ENCODE results near the gene MIGA1. TPM values are rescaled to one million over a fixed set of nuclear protein-coding genes. Genes with fewer than 3 reads are reported as not detected.

MIGA1 gene
- total RNA-seq, 1 donor from 2014 or later, result 10.8 TPM

GRCh38 chr1:77925956-77926355 is 146.5 kb downstream of the MIGA1 start:
- H3K4me1 ChIP-seq, result no peaks in the 10 kb centered on the region
- intact Hi-C loops (cut with DNase I), result no loop called here
- no peak overlapping the region for H3K4me3 ChIP-seq
- no peak for DNase-seq (ENCODE audit: extremely low spot score in 2 of 2)
- H3K27ac ChIP-seq, result no peak overlapping the region
- H3K9me3 ChIP-seq, result no peaks in the 10 kb centered on the region
- TF ChIP-seq CTCF (IDR thresholded peaks at IDR 0.05) (no peak), POLR2AphosphoS5 (IDR thresholded peaks at IDR 0.05; ENCODE audit: insufficient read depth in 1 of 2, low read depth in 1 of 2) (no peak), POLR2A (IDR thresholded peaks at IDR 0.05) (no peak)
- no peaks in the 10 kb centered on the region for H3K36me3 ChIP-seq
- no peaks in the 10 kb centered on the region for H3K27me3 ChIP-seq

DNA sequence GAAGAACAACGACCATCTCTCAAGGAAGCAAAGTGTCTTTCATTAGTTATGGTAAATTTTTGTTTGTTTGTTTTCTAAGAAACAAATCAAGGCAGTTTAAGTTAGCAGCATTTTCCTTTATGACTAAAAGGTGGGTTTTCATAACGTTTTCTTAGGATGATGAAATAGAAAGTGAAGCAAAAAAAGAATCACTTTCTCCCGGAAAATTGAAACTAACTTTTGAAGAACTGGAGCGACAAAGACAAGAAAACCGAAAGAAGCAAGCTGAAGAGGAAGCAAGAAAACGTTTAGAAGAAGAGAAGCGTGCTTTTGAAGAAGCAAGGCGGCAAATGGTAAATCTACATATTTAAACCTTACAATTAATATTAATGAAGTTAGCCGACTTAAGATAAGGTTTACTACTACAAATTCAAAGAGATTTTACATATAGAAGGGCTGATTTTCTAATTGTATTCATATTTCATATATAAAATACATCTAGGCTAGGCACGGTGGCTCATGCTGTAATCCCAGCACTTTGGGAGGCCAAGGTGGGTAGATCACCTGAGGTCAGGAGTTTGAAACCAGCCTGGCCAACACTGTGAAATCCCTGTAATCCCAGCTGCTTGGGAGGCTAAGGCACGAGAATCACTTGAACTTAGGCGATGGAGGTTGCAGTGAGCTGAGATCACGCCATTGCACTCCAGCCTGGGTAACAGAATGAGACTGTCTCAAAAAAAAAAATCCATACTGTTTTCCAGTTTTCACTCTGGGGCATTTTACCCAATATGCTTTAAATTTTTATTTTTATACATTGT is 147.3 kb downstream of the MIGA1 start:
- Histone ChIP-seq H3K36me3 (no peaks in the 10 kb centered on the region), H3K4me1 (no peaks in the 10 kb centered on the region), H3K9me3 (no peaks in the 10 kb centered on the region), H3K27ac (no peak overlapping the region), H3K4me3 (no peak overlapping the region), H3K27me3 (no peaks in the 10 kb centered on the region)
- no peak for DNase-seq (ENCODE audit: extremely low spot score in 2 of 2)
- intact Hi-C loops (cut with DNase I), result no loop called here
- TF ChIP-seq POLR2A (IDR thresholded peaks at IDR 0.05) (no peak), POLR2AphosphoS5 (IDR thresholded peaks at IDR 0.05; ENCODE audit: insufficient read depth in 1 of 2, low read depth in 1 of 2) (no peak), CTCF (IDR thresholded peaks at IDR 0.05) (no peak)

GRCh38 chr1:77927414-77927813 is 148.0 kb downstream of the MIGA1 start:
- Histone ChIP-seq H3K4me1 (no peaks in the 10 kb centered on the region), H3K4me3 (no peak overlapping the region), H3K9me3 (no peaks in the 10 kb centered on the region), H3K27ac (no peak overlapping the region), H3K36me3 (no peaks in the 10 kb centered on the region), H3K27me3 (no peaks in the 10 kb centered on the region)
- intact Hi-C loops (cut with DNase I), result no loop called here
- TF ChIP-seq POLR2A (IDR thresholded peaks at IDR 0.05), result no peak
- no peak for TF ChIP-seq POLR2AphosphoS5 (IDR thresholded peaks at IDR 0.05; ENCODE audit: insufficient read depth in 1 of 2, low read depth in 1 of 2)
- TF ChIP-seq CTCF (IDR thresholded peaks at IDR 0.05), result no peak
- DNase-seq (ENCODE audit: extremely low spot score in 2 of 2), result no peak

Other genes with a start within 250 kb of the MIGA1 start
- gene ZZZ3, start 97.0 kb upstream of the MIGA1 start, total RNA-seq, result 63.1 TPM
- gene USP33, start 19.8 kb upstream of the MIGA1 start, total RNA-seq, result 65.3 TPM
- gene NEXN, start 109.0 kb downstream of the MIGA1 start, total RNA-seq, result 20.1 TPM
- gene FUBP1, start 199.4 kb downstream of the MIGA1 start, total RNA-seq, result 85.7 TPM
- 20.9 TPM for gene DNAJB4, start 225.3 kb downstream of the MIGA1 start, total RNA-seq

Data from vagina (tissue), 2 donors.